Fibroblast of lung (primary cell): ENCODE results near the gene ACOT4. TPM values are rescaled to one million over a fixed set of nuclear protein-coding genes. Genes with fewer than 3 reads are reported as not detected.
A peak's percentile ranks its signal among the peaks of the same experiment; 100 is the strongest.

Source experiments
- DNase-seq, 2 donors: peaks; one replicate each; pipeline versions ENCODE4 v3.0.0 to v3.0.0-alpha.2; 2010; ENCODE audit warnings: low read depth in 2 of 2
- H2AFZ ChIP-seq: 2 replicates; pipeline ENCODE4 v1.5.1; 2012; ENCODE audit warnings: low read length, control low read depth, inconsistent platforms
- H3K27ac ChIP-seq: 2 replicates; pipeline ENCODE4 v1.5.1; 2011; ENCODE audit warnings: low read length, control low read depth; ENCODE audit not compliant: insufficient read depth
- H3K27me3 ChIP-seq: 2 replicates; pipeline ENCODE4 v1.5.1; 2011; ENCODE audit warnings: mild to moderate bottlenecking, low read length; ENCODE audit not compliant: control insufficient read depth, insufficient read depth
- H3K36me3 ChIP-seq: 2 replicates; pipeline ENCODE4 v1.5.1; 2011; ENCODE audit warnings: low read length; ENCODE audit not compliant: control insufficient read depth, insufficient read depth
- H3K4me1 ChIP-seq: 2 replicates; pipeline ENCODE4 v1.5.1; 2011; ENCODE audit warnings: low read length; ENCODE audit not compliant: control insufficient read depth, insufficient read depth; ENCODE audit errors: extremely low read depth
- H3K4me2 ChIP-seq: 2 replicates; pipeline ENCODE4 v1.5.1; 2011; ENCODE audit warnings: low read length, control low read depth; ENCODE audit not compliant: insufficient read depth; ENCODE audit errors: extremely low read depth
- H3K4me3 ChIP-seq, 4 experiments: fragments of 200-600 bp in 1 of 4; sonication (generic) in 1 of 4; replicated peaks in 1 of 4; 2 replicates each; pipeline ENCODE4 v1.5.1; 2011 to 2016; ENCODE audit warnings: low read length in 4 of 4, low read depth in 3 of 4, mild to moderate bottlenecking in 3 of 4, control low read depth in 2 of 4, inconsistent platforms in 1 of 4, mixed read lengths in 1 of 4; ENCODE audit not compliant: insufficient read depth in 1 of 4; ENCODE audit errors: control extremely low read depth in 1 of 4
- H3K79me2 ChIP-seq: 2 replicates; pipeline ENCODE4 v1.5.1; 2012; ENCODE audit warnings: mild to moderate bottlenecking, low read length, inconsistent platforms; ENCODE audit not compliant: control insufficient read depth, insufficient read depth
- H3K9ac ChIP-seq: 2 replicates; pipeline ENCODE4 v1.5.1; 2011; ENCODE audit warnings: mild to moderate bottlenecking, low read length, control low read depth; ENCODE audit not compliant: insufficient read depth
- H3K9me3 ChIP-seq: 2 replicates; pipeline ENCODE4 v1.5.1; 2012; ENCODE audit warnings: low read depth, low read length; ENCODE audit not compliant: control insufficient read depth, insufficient read depth
- H4K20me1 ChIP-seq: 2 replicates; pipeline ENCODE4 v1.5.1; 2011; ENCODE audit warnings: low read length; ENCODE audit not compliant: control insufficient read depth, insufficient read depth; ENCODE audit errors: extremely low read depth
- EZH2 ChIP-seq: IDR thresholded peaks from 2 replicates; pipeline ENCODE4 v1.5.1; 2012; ENCODE audit warnings: low read length, control low read depth, mild to moderate bottlenecking; ENCODE audit errors: missing control alignments
- polyA plus RNA-seq, 2 donors: library from polyadenylated mRNA; depleted of rRNA in 1 of 2; stranded (reverse) in 1 of 2; unstranded in 1 of 2; fragments of >200 nt; gene quantifications; 2 replicates each; pipeline ENCODE4 v1.2.1, GENCODE V29; 2011 to 2012; ENCODE audit warnings: missing spikeins in 1 of 2
- total RNA-seq: library from RNA; depleted of rRNA; stranded (reverse); fragments of >200 nt; gene quantifications from 2 replicates; pipeline ENCODE4 v1.2.1, GENCODE V29; 2014
- TF ChIP-seq, protein P1 (sequence below), 2 donors: IDR thresholded peaks in 1 of 2; conservative IDR thresholded peaks in 1 of 2; 1 replicate in 1 of 2; 2 replicates in 1 of 2; pipeline ENCODE4 v1.5.1; 2011 to 2012; ENCODE audit warnings: low read length in 2 of 2, control low read depth in 1 of 2, inconsistent platforms in 1 of 2, low read depth in 1 of 2, mild to moderate bottlenecking in 1 of 2

ACOT4 gene
- total and polyA plus RNA-seq, 2 donors (not counting 1 experiment from before 2014, with no cell fraction given): 0.17 to 1.7 TPM

- DNase-seq: no peak
- H2AFZ ChIP-seq: no peak overlapping the region
- no peak for TF ChIP-seq EZH2
- TF ChIP-seq, protein P1, sequence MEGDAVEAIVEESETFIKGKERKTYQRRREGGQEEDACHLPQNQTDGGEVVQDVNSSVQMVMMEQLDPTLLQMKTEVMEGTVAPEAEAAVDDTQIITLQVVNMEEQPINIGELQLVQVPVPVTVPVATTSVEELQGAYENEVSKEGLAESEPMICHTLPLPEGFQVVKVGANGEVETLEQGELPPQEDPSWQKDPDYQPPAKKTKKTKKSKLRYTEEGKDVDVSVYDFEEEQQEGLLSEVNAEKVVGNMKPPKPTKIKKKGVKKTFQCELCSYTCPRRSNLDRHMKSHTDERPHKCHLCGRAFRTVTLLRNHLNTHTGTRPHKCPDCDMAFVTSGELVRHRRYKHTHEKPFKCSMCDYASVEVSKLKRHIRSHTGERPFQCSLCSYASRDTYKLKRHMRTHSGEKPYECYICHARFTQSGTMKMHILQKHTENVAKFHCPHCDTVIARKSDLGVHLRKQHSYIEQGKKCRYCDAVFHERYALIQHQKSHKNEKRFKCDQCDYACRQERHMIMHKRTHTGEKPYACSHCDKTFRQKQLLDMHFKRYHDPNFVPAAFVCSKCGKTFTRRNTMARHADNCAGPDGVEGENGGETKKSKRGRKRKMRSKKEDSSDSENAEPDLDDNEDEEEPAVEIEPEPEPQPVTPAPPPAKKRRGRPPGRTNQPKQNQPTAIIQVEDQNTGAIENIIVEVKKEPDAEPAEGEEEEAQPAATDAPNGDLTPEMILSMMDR (conservative IDR thresholded peaks at IDR 0.05 in 1 of 2, IDR thresholded peaks at IDR 0.05 in 1 of 2; ENCODE audit: low read depth in 1 of 2, low read length in 2 of 2): no peak
- H4K20me1 ChIP-seq: no peaks in the 10 kb centered on the region
- no peaks in the 10 kb centered on the region for H3K4me1 ChIP-seq
- no peaks in the 10 kb centered on the region for H3K9me3 ChIP-seq
- no peaks in the 10 kb centered on the region for H3K27me3 ChIP-seq
- H3K79me2 ChIP-seq: no peaks in the 10 kb centered on the region
- H3K27ac ChIP-seq: no peak overlapping the region
- H3K4me2 ChIP-seq: no peak overlapping the region
- no peak overlapping the region for H3K9ac ChIP-seq
- no peaks in the 10 kb centered on the region for H3K36me3 ChIP-seq
- no peak overlapping the region for H3K4me3 ChIP-seq
Observed at GRCh38 chr14:73627151-73627558, 35.5 kb downstream of the ACOT4 start.

DNA sequence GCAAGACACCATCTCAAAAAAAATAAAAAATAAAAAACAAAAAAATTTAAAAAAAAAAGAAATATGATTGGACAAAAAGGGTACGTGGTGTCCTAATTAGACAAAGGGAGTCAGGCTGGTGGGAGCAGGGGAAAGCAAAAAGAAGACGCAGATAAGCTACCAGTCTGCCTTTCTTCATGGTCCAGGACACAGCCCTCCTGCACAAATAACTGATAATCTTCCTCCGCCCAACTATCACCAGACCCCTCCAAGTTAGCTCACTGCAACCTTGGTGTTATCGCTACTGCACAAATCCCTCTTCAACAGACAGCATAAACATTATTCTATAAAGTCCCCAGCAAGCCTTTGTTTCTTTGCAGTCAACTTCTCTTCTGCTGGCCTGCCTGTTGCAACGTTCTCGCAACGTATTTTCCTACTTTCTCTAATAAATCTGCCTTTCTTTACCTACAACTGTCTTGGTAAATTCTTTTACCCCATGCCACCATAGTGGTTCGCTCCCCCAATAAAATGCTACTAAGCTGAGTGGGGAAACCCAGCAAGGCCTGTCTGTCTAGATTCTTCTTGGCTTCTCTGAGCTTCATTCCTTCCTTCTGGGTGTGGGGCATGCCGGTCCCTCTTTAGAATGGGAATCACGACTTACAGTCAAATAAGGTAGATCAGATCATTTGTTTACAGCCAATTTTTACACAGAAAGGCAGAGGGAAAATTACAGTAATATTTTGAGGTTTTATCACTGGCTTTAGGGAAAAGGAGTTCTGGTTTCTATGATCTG is 38.5 kb downstream of the ACOT4 start:
- Histone ChIP-seq H3K79me2 (no peaks in the 10 kb centered on the region), H3K4me1 (no peaks in the 10 kb centered on the region), H4K20me1 (no peaks in the 10 kb centered on the region), H3K4me2 (no peak overlapping the region), H2AFZ (no peak overlapping the region), H3K4me3 (no peak overlapping the region), H3K36me3 (no peaks in the 10 kb centered on the region), H3K9ac (no peak overlapping the region), H3K9me3 (no peaks in the 10 kb centered on the region), H3K27ac (no peak overlapping the region), H3K27me3 (no peaks in the 10 kb centered on the region)
- DNase-seq: no peak
- no peak for TF ChIP-seq EZH2
- TF ChIP-seq, protein P1 (conservative IDR thresholded peaks at IDR 0.05 in 1 of 2, IDR thresholded peaks at IDR 0.05 in 1 of 2; ENCODE audit: low read depth in 1 of 2, low read length in 2 of 2): no peak

GRCh38 chr14:73633116-73634010 is 41.7 kb downstream of the ACOT4 start:
- no peaks in the 10 kb centered on the region for H3K27me3 ChIP-seq
- H4K20me1 ChIP-seq: no peaks in the 10 kb centered on the region
- no peaks in the 10 kb centered on the region for H3K36me3 ChIP-seq
- H3K27ac ChIP-seq: no peak overlapping the region
- H3K9ac ChIP-seq: peak overlapping the region; percentile 32
- TF ChIP-seq EZH2: no peak
- TF ChIP-seq, protein P1 (conservative IDR thresholded peaks at IDR 0.05 in 1 of 2, IDR thresholded peaks at IDR 0.05 in 1 of 2; ENCODE audit: low read depth in 1 of 2, low read length in 2 of 2): peak; percentile 82 to 86
- peak overlapping the region; percentile 88 for H3K4me2 ChIP-seq
- no peaks in the 10 kb centered on the region for H3K79me2 ChIP-seq
- peak overlapping the region; percentile 19 to 55 (median 34) for H3K4me3 ChIP-seq
- peak overlapping the region; percentile 91 for H2AFZ ChIP-seq
- H3K4me1 ChIP-seq: no peaks in the 10 kb centered on the region
- no peaks in the 10 kb centered on the region for H3K9me3 ChIP-seq
- DNase-seq: peak; percentile 60 to 81
